Activated T-cell treated with anti-CD3 and anti-CD28 coated beads, Interleukin-2, amount 50 U/mL, for 24 hours (primary cell): ENCODE measurements around the gene TBCK.
A peak's percentile ranks its signal among the peaks of the same experiment; 100 is the strongest.
"Not testable (repeated sequence)": the region's sequence is repeated elsewhere in the genome, so short reads cannot be mapped to it uniquely, and the experiment has no call there.

Source experiments
- DNase-seq: peaks from one replicate; pipeline ENCODE4 v3.0.0-alpha.2; 2020
- H3K27ac Mint-ChIP-seq: 2 replicates; pipeline ENCODE4 v1.8.0; 2020; ENCODE audit warnings: mild to moderate bottlenecking, mixed read lengths
- H3K27me3 Mint-ChIP-seq: 2 replicates; pipeline ENCODE4 v1.8.0; 2020; ENCODE audit warnings: mixed read lengths
- H3K36me3 Mint-ChIP-seq: 2 replicates; pipeline ENCODE4 v1.8.0; 2020; ENCODE audit warnings: low read depth, mixed read lengths
- H3K4me1 Mint-ChIP-seq: 2 replicates; pipeline ENCODE4 v1.8.0; 2020; ENCODE audit warnings: low read depth, mixed read lengths
- H3K4me3 Mint-ChIP-seq: 2 replicates; pipeline ENCODE4 v1.8.0; 2020; ENCODE audit warnings: mild to moderate bottlenecking, moderate library complexity, mixed read lengths
- H3K9me3 Mint-ChIP-seq: 2 replicates; pipeline ENCODE4 v1.8.0; 2020; ENCODE audit warnings: mixed read lengths

TBCK gene

DNA sequence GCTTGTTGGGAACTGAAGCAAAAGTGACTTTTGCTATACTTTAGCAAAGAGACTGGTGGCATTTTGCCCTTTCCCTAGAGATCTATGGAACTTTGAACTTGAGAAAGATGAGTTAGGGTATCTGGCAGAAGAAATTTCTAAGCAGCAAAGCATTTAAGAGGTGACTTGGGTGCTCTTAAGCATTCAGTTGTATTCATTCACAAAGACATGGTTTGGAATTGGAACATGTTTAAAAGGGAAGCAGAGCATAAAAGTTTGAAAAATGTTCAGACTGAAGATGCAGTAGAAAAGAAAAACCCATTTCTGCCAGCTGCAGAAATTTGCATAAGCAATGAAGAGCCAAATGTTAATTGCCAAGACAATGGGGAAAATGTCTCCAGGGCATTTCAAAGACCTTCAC, 21.9 kb upstream of the TBCK start:
- Mint-ChIP-seq H3K36me3 (peaks cover 95% of the 10 kb centered on the region), H3K4me1 (peaks cover 51% of the 10 kb centered on the region), H3K4me3 (no peak overlapping the region), H3K27ac (no peak overlapping the region), H3K27me3 (no peaks in the 10 kb centered on the region), H3K9me3 (peaks cover 21% of the 10 kb centered on the region)
- no peak for DNase-seq

DNA sequence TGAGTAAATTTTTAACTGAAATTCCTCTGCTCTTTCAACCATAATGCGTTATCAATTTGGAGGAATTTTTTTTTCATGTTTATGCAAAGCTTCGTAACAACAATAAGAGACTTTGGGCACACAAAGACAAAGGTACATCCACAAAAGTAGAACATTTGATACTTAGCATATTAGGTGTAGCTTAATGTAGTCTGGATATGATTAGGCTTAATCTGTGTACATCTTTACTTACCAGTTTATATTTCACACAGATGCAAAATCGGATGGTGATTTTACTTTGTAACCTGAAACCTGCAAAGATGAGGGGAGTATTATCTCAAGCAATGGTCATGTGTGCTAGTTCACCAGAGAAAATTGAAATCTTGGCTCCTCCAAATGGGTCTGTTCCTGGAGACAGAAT, 20.6 kb upstream of the TBCK start:
- DNase-seq, result no peak
- peaks cover 40% of the 10 kb centered on the region for H3K4me1 Mint-ChIP-seq
- no peak overlapping the region for H3K27ac Mint-ChIP-seq
- H3K4me3 Mint-ChIP-seq, result no peak overlapping the region
- peaks cover 21% of the 10 kb centered on the region for H3K9me3 Mint-ChIP-seq
- H3K36me3 Mint-ChIP-seq, result peaks cover 92% of the 10 kb centered on the region
- H3K27me3 Mint-ChIP-seq, result no peaks in the 10 kb centered on the region

GRCh38 chr4:106334741-106335470, 18.9 kb upstream of the TBCK start:
- H3K9me3 Mint-ChIP-seq, result peaks cover 19% of the 10 kb centered on the region
- no peaks in the 10 kb centered on the region for H3K27me3 Mint-ChIP-seq
- peaks cover 24% of the 10 kb centered on the region for H3K4me1 Mint-ChIP-seq
- H3K27ac Mint-ChIP-seq, result no peak overlapping the region
- H3K36me3 Mint-ChIP-seq, result peaks cover 89% of the 10 kb centered on the region
- no peak overlapping the region for H3K4me3 Mint-ChIP-seq
- no peak for DNase-seq

DNA sequence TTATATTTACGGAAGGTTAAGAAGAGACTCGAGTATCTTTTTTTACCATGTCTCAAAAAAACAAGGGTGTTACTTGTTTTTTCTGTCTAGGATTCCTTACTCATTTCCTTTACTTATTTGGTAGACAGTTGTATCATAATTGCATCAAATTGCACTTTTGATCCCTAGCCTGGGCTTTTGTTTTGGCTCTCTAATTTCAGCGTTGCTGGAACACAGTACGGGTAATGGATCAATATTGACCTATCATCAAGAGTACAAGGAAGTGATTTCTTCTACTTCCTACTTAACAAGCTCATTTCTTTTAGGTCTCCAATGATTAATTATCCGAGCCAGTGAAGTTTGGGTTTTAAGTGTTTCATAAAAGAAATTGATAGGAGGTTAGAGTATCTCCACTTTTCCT, 17.2 kb upstream of the TBCK start:
- Mint-ChIP-seq H3K9me3 (peaks cover 14% of the 10 kb centered on the region), H3K4me1 (peaks cover 16% of the 10 kb centered on the region), H3K36me3 (peaks cover 85% of the 10 kb centered on the region), H3K27ac (no peak overlapping the region), H3K4me3 (no peak overlapping the region), H3K27me3 (no peaks in the 10 kb centered on the region)
- no peak for DNase-seq

DNA sequence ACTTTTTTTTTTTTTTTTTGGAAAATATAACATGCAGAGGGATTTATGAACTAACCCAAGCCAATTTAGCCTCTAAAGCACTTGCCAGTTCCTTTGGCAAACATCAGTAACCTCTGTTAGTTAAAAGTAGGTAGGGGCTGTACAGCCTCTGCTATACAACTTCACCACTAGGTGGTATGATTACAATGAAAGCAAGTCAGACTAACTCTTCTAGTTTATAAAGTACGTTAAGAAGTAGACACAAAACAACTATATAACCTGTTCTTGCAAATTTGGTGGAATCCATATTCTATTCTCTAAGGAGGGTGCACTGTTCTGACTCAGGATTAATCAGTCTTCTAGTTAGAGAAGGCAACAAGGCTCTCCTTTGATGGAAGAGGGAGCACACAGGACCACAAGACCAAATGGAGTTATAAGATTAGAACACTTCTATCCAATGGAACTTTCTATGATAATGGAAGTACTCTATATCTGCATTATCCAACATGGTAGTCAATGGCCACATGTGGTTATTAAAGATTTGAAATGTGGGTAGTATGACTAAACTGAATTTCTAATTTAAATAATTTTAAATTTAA, 13.1 kb upstream of the TBCK start:
- H3K27ac Mint-ChIP-seq, result no peak overlapping the region
- DNase-seq, result no peak
- H3K4me3 Mint-ChIP-seq, result no peak overlapping the region
- peaks cover 18% of the 10 kb centered on the region for H3K4me1 Mint-ChIP-seq
- no peaks in the 10 kb centered on the region for H3K27me3 Mint-ChIP-seq
- H3K36me3 Mint-ChIP-seq, result peaks cover 77% of the 10 kb centered on the region
- H3K9me3 Mint-ChIP-seq, result no peaks in the 10 kb centered on the region

DNA sequence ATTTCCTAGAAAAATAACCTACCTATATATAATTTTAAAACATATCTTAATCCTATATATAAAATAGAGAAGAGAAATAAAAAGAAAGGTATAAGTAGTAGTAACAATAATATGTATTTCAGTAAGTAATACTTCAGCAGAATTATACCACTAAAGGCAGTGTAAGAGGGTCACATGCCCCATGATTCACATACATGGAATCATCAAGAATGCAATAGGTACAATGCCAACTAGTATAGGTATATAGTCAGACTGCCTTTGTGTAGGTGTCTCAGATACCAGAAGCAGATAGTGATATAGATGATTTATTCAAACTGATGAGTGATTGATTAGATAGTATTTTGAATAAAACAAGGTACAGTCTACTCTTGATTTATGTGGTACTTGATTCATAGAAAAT, 9.8 kb upstream of the TBCK start:
- no peak for DNase-seq
- no peak overlapping the region for H3K27ac Mint-ChIP-seq
- H3K36me3 Mint-ChIP-seq, result peaks cover 74% of the 10 kb centered on the region
- no peaks in the 10 kb centered on the region for H3K27me3 Mint-ChIP-seq
- H3K4me1 Mint-ChIP-seq, result peaks cover 35% of the 10 kb centered on the region
- no peaks in the 10 kb centered on the region for H3K9me3 Mint-ChIP-seq
- H3K4me3 Mint-ChIP-seq, result no peak overlapping the region

GRCh38 chr4:106323119-106323518, 7.1 kb upstream of the TBCK start:
- Mint-ChIP-seq H3K36me3 (peaks cover 76% of the 10 kb centered on the region), H3K4me1 (peaks cover 41% of the 10 kb centered on the region), H3K27ac (peak overlapping the region; percentile 37), H3K4me3 (no peak overlapping the region), H3K9me3 (no peaks in the 10 kb centered on the region), H3K27me3 (no peaks in the 10 kb centered on the region)
- no peak for DNase-seq

GRCh38 chr4:106321814-106322213, 5.8 kb upstream of the TBCK start:
- peaks cover 35% of the 10 kb centered on the region for H3K4me1 Mint-ChIP-seq
- not testable (repeated sequence) for H3K4me3 Mint-ChIP-seq, H3K9me3 Mint-ChIP-seq, DNase-seq, H3K27ac Mint-ChIP-seq, H3K27me3 Mint-ChIP-seq
- H3K36me3 Mint-ChIP-seq, result peaks cover 63% of the 10 kb centered on the region

- not testable (repeated sequence) for H3K4me3 Mint-ChIP-seq, H3K27ac Mint-ChIP-seq, DNase-seq, H3K27me3 Mint-ChIP-seq, H3K9me3 Mint-ChIP-seq
- Mint-ChIP-seq H3K4me1 (peaks cover 35% of the 10 kb centered on the region), H3K36me3 (peaks cover 59% of the 10 kb centered on the region)
These were observed 5.2 kb upstream of the TBCK start for GRCh38 chr4:106321168-106321567.

GRCh38 chr4:106320235-106320634, 4.2 kb upstream of the TBCK start:
- Mint-ChIP-seq H3K4me3 (no peak overlapping the region), H3K9me3 (no peaks in the 10 kb centered on the region), H3K36me3 (peaks cover 54% of the 10 kb centered on the region), H3K27ac (no peak overlapping the region), H3K4me1 (peaks cover 38% of the 10 kb centered on the region), H3K27me3 (no peaks in the 10 kb centered on the region)
- DNase-seq, result no peak

DNA sequence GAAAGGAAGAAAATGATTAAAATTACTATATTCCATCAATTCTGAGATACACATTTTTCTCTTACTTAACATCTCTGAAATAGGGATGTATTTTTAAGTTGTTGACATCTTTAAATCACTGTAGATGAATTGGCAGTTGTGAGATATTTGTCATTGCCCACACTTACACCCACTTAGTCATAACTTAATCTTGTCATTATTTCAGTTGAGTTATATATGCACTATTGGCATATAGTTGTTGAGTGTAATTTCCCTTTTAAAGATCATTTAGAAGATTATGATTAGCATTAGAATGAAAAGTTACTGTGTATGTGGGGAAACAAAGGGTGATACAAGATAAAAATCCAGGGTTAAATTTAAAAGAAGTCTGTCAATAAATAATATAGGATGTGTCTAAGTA, 2.5 kb upstream of the TBCK start:
- Mint-ChIP-seq H3K4me3 (no peak overlapping the region), H3K27me3 (no peaks in the 10 kb centered on the region), H3K27ac (peak overlapping the region; percentile 64), H3K36me3 (peaks cover 45% of the 10 kb centered on the region), H3K9me3 (no peaks in the 10 kb centered on the region), H3K4me1 (peaks cover 47% of the 10 kb centered on the region)
- no peak for DNase-seq

- Mint-ChIP-seq H3K27me3 (no peaks in the 10 kb centered on the region), H3K4me3 (no peak overlapping the region), H3K4me1 (peaks cover 48% of the 10 kb centered on the region), H3K36me3 (peaks cover 43% of the 10 kb centered on the region), H3K9me3 (no peaks in the 10 kb centered on the region), H3K27ac (no peak overlapping the region)
- no peak for DNase-seq
These were observed 1.8 kb upstream of the TBCK start for GRCh38 chr4:106317815-106318214.

DNA sequence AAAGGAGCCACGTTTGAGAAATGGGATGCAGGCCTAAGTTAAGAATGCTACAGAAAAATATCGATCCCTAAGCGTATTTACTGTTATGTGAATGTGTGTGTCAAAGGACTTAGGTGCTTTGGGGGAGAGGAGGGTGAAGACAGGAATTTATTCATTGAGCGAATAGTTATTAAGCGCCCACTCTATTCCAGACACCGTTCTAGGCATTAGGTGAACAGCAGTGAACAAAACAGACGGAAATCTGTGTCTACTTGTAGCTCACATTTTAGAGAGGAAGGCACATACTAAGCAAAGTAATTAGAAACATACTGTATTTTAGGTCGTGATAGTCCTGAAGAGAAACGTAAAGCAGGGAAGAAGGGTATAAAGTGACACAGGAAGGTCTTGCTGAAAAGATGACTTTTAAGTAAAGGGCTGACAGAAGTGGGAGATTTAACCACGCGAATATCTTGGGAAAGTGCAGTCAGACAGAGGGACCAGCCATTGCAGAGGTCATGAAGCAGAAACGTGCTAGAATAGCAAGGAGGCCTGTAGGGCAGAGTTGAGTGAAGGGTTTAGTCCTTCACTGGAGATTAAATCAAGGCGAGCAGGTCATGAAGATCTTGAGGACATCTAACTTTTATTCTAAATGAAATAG, 882 bp upstream of the TBCK start:
- no peak for DNase-seq
- Mint-ChIP-seq H3K27ac (no peak overlapping the region), H3K4me1 (peaks cover 51% of the 10 kb centered on the region), H3K9me3 (no peaks in the 10 kb centered on the region), H3K4me3 (no peak overlapping the region), H3K27me3 (no peaks in the 10 kb centered on the region), H3K36me3 (peaks cover 44% of the 10 kb centered on the region)

- H3K4me1 Mint-ChIP-seq, result peaks cover 44% of the 10 kb centered on the region
- DNase-seq, result no peak
- H3K36me3 Mint-ChIP-seq, result peaks cover 35% of the 10 kb centered on the region
- H3K27ac Mint-ChIP-seq, result no peak overlapping the region
- no peak overlapping the region for H3K4me3 Mint-ChIP-seq
- no peaks in the 10 kb centered on the region for H3K27me3 Mint-ChIP-seq
- H3K9me3 Mint-ChIP-seq, result no peaks in the 10 kb centered on the region
These were observed 487 bp downstream of the TBCK start for GRCh38 chr4:106315476-106315967.

- no peak overlapping the region for H3K4me3 Mint-ChIP-seq
- H3K27ac Mint-ChIP-seq, result no peak overlapping the region
- no peaks in the 10 kb centered on the region for H3K9me3 Mint-ChIP-seq
- peaks cover 44% of the 10 kb centered on the region for H3K4me1 Mint-ChIP-seq
- H3K27me3 Mint-ChIP-seq, result no peaks in the 10 kb centered on the region
- DNase-seq, result no peak
- peaks cover 30% of the 10 kb centered on the region for H3K36me3 Mint-ChIP-seq
These were observed 1.0 kb downstream of the TBCK start for GRCh38 chr4:106314960-106315359.
